ENCODE data around the gene BSPH1.

GRCh38 chr19:47998800-47999199 is 6.8 kb upstream of the BSPH1 start:
- TF ChIP-seq, protein P1, sequence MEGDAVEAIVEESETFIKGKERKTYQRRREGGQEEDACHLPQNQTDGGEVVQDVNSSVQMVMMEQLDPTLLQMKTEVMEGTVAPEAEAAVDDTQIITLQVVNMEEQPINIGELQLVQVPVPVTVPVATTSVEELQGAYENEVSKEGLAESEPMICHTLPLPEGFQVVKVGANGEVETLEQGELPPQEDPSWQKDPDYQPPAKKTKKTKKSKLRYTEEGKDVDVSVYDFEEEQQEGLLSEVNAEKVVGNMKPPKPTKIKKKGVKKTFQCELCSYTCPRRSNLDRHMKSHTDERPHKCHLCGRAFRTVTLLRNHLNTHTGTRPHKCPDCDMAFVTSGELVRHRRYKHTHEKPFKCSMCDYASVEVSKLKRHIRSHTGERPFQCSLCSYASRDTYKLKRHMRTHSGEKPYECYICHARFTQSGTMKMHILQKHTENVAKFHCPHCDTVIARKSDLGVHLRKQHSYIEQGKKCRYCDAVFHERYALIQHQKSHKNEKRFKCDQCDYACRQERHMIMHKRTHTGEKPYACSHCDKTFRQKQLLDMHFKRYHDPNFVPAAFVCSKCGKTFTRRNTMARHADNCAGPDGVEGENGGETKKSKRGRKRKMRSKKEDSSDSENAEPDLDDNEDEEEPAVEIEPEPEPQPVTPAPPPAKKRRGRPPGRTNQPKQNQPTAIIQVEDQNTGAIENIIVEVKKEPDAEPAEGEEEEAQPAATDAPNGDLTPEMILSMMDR (IDR thresholded peaks at IDR 0.05) = no peak
- no peak for TF ChIP-seq POLR2A (IDR thresholded peaks at IDR 0.05)
- no peak for TF ChIP-seq POLR2AphosphoS5 (IDR thresholded peaks at IDR 0.05)
